Left ventricle myocardium inferior (tissue), 1 donor: Measurements from ENCODE around the gene CPT2. TPM values are rescaled to one million over a fixed set of nuclear protein-coding genes. Genes with fewer than 3 reads are reported as not detected.
A peak's percentile ranks its signal among the peaks of the same experiment; 100 is the strongest.

Experiments used
- DNase-seq: peaks from one replicate; pipeline ENCODE4 v3.0.0-alpha.2; 2020
- H3K27ac ChIP-seq: fragments of 200-600 bp; replicated peaks from 2 replicates; pipeline ENCODE4 v1.8.0; 2021
- H3K27me3 ChIP-seq: fragments of 200-600 bp; 2 replicates; pipeline ENCODE4 v1.8.0; 2021; ENCODE audit warnings: low read depth
- H3K36me3 ChIP-seq: fragments of 200-600 bp; 2 replicates; pipeline ENCODE4 v1.8.0; 2021
- H3K4me1 ChIP-seq: fragments of 200-600 bp; 2 replicates; pipeline ENCODE4 v1.8.0; 2021
- H3K4me3 ChIP-seq: fragments of 200-600 bp; 2 replicates; pipeline ENCODE4 v1.8.0; 2021; ENCODE audit warnings: mild to moderate bottlenecking, moderate library complexity
- H3K9me3 ChIP-seq: fragments of 200-600 bp; replicated peaks from 2 replicates; pipeline ENCODE4 v1.8.0; 2021
- CTCF ChIP-seq: fragments of 200-600 bp; IDR thresholded peaks from 2 replicates; pipeline ENCODE4 v1.8.0; 2021; ENCODE audit warnings: antibody characterized with exemption, mild to moderate bottlenecking, borderline replicate concordance
- intact Hi-C: fragments of 100-400 bp; cut with micrococcal nuclease; formaldehyde crosslinking; loops from one replicate; pipeline ENCODE4 v1.11.0; 2022
- total RNA-seq: library from RNA; stranded (reverse); fragmentation: NEBNext Ultra II Directional; extraction: Animal tissue kit (Norgen Biotek cat#: 25700); gene quantifications from one replicate; pipeline ENCODE4 v1.2.1, GENCODE V29; 2021
- donor health status: DM: no; HTN: yes; CAD: no; lungs with severe emphysema.

Gene CPT2
- total RNA-seq, 1 donor from 2014 or later: 31.7 TPM

GRCh38 chr1:53220171-53220961 is 23.7 kb downstream of the CPT2 start, which contains the start of gene CZIB:
TSS of gene CZIB (minus strand) at chr1:53220634. CDS start at chr1:53220575, 59 bp downstream.
- Histone ChIP-seq H3K4me1 (peaks cover 24% of the 10 kb centered on the region), H3K4me3 (peak within 1 kb of the TSS; percentile 87), H3K27me3 (no peaks in the 10 kb centered on the region), H3K9me3 (no peaks in the 10 kb centered on the region), H3K27ac (peak within 1 kb of the TSS; percentile 98), H3K36me3 (peaks cover 28% of the 10 kb centered on the region)
- no peak for TF ChIP-seq CTCF
- intact Hi-C loops: no loop called here
- DNase-seq: peak; percentile 96

GRCh38 chr1:53220962-53221286 is 24.3 kb downstream of the CPT2 start:
- no peak for TF ChIP-seq CTCF
- Histone ChIP-seq H3K36me3 (peaks cover 26% of the 10 kb centered on the region), H3K27ac (peak overlapping the region; percentile 98), H3K4me3 (peak overlapping the region; percentile 87), H3K27me3 (no peaks in the 10 kb centered on the region), H3K9me3 (no peaks in the 10 kb centered on the region), H3K4me1 (peaks cover 24% of the 10 kb centered on the region)
- intact Hi-C loops: no loop called here
- no peak for DNase-seq

- intact Hi-C loops: no loop called here
- Histone ChIP-seq H3K4me3 (peak overlapping the region; percentile 90), H3K27me3 (no peaks in the 10 kb centered on the region), H3K36me3 (peaks cover 38% of the 10 kb centered on the region), H3K4me1 (peaks cover 35% of the 10 kb centered on the region), H3K9me3 (no peaks in the 10 kb centered on the region), H3K27ac (no peak overlapping the region)
- no peak for DNase-seq
- no peak for TF ChIP-seq CTCF
Measured at GRCh38 chr1:53237638-53238037, 41.0 kb downstream of the CPT2 start.

GRCh38 chr1:53238197-53239155 is 41.9 kb downstream of the CPT2 start, which contains the start of gene MAGOH:
TSS of gene MAGOH (minus strand) at chr1:53238518. CDS start at chr1:53238448, 70 bp downstream.
- peaks cover 35% of the 10 kb centered on the region for H3K4me1 ChIP-seq
- H3K9me3 ChIP-seq: no peaks in the 10 kb centered on the region
- H3K27me3 ChIP-seq: no peaks in the 10 kb centered on the region
- intact Hi-C loops: no loop called here
- H3K36me3 ChIP-seq: peaks cover 29% of the 10 kb centered on the region
- peak within 1 kb of the TSS; percentile 80 for H3K27ac ChIP-seq
- DNase-seq: peak; percentile 94
- peak within 1 kb of the TSS; percentile 90 for H3K4me3 ChIP-seq
- no peak for TF ChIP-seq CTCF

- TF ChIP-seq CTCF: no peak
- H3K9me3 ChIP-seq: no peaks in the 10 kb centered on the region
Measured at GRCh38 chr1:53241828-53242227, 45.2 kb downstream of the CPT2 start.

More at GRCh38 chr1:53241828-53242227, 45.2 kb downstream of the CPT2 start:
- intact Hi-C loops: no loop called here
- no peak overlapping the region for H3K27ac ChIP-seq
- no peaks in the 10 kb centered on the region for H3K27me3 ChIP-seq
- no peak overlapping the region for H3K4me3 ChIP-seq
- H3K4me1 ChIP-seq: peaks cover 22% of the 10 kb centered on the region
- H3K36me3 ChIP-seq: no peaks in the 10 kb centered on the region
- DNase-seq: no peak
